T-helper 17 cell (primary cell): ENCODE results near the gene ZFHX3. TPM values are rescaled to one million over a fixed set of nuclear protein-coding genes. Genes with fewer than 3 reads are reported as not detected.

Experiments used
- ATAC-seq: fragments of 150-1000 bp; cut with Tn5 transposase; 2 replicates; pipeline ENCODE4 v1.10.0; 2021; ENCODE audit warnings: mild to moderate bottlenecking, moderate library complexity
- DNase-seq, 3 donors: peaks; one replicate each; pipeline versions ENCODE4 v3.0.0 to v3.0.0-alpha.2; 2020 to 2021
- H3K9me3 ChIP-seq: one replicate; pipeline ENCODE4 v1.7.0; 2013; ENCODE audit warnings: low read length, mild to moderate bottlenecking; ENCODE audit not compliant: control insufficient read depth, poor library complexity, severe bottlenecking
- H3K27ac Mint-ChIP-seq: one replicate; pipeline ENCODE4 v1.8.0; 2022; ENCODE audit warnings: mild to moderate bottlenecking, moderate library complexity, mixed read lengths
- H3K27me3 Mint-ChIP-seq: one replicate; pipeline ENCODE4 v1.8.0; 2022; ENCODE audit warnings: mixed read lengths
- H3K36me3 Mint-ChIP-seq: one replicate; pipeline ENCODE4 v1.8.0; 2022; ENCODE audit warnings: low read depth, mixed read lengths
- H3K4me1 Mint-ChIP-seq: one replicate; pipeline ENCODE4 v1.8.0; 2022; ENCODE audit warnings: mild to moderate bottlenecking, mixed read lengths
- H3K4me3 Mint-ChIP-seq: one replicate; pipeline ENCODE4 v1.8.0; 2022; ENCODE audit warnings: mild to moderate bottlenecking, moderate library complexity, mixed read lengths
- total RNA-seq, 4 donors: library from RNA in 2 of 4; stranded (reverse) in 2 of 4; gene quantifications; one replicate each; pipeline ENCODE4 v1.2.3 and lab custom pipeline; 2022 to 2026

ZFHX3 gene
- total RNA-seq, 2 donors from 2014 or later = 0.94 to 2.2 TPM

- DNase-seq = no peak
- Mint-ChIP-seq H3K4me3 (no peak overlapping the region), H3K27me3 (no peaks in the 10 kb centered on the region), H3K27ac (no peak overlapping the region), H3K36me3 (no peaks in the 10 kb centered on the region), H3K4me1 (no peaks in the 10 kb centered on the region)
- no peak for ATAC-seq
- H3K9me3 ChIP-seq = no peaks in the 10 kb centered on the region
Observed at GRCh38 chr16:72825912-72826621, 221.9 kb downstream of the ZFHX3 start.

- H3K36me3 Mint-ChIP-seq = no peaks in the 10 kb centered on the region
- no peaks in the 10 kb centered on the region for H3K9me3 ChIP-seq
- ATAC-seq (no peak), DNase-seq (no peak)
- H3K4me1 Mint-ChIP-seq = no peaks in the 10 kb centered on the region
- no peaks in the 10 kb centered on the region for H3K27me3 Mint-ChIP-seq
- H3K27ac Mint-ChIP-seq = no peak overlapping the region
- H3K4me3 Mint-ChIP-seq = no peak overlapping the region
Observed at GRCh38 chr16:72824761-72825160, 223.2 kb downstream of the ZFHX3 start.

GRCh38 chr16:72824027-72824426, 223.9 kb downstream of the ZFHX3 start:
- Mint-ChIP-seq H3K4me1 (no peaks in the 10 kb centered on the region), H3K27me3 (no peaks in the 10 kb centered on the region), H3K27ac (no peak overlapping the region), H3K36me3 (no peaks in the 10 kb centered on the region), H3K4me3 (no peak overlapping the region)
- no peak for DNase-seq
- ATAC-seq = no peak
- no peaks in the 10 kb centered on the region for H3K9me3 ChIP-seq

GRCh38 chr16:72821185-72821950, 226.6 kb downstream of the ZFHX3 start:
- DNase-seq (no peak), ATAC-seq (no peak)
- Mint-ChIP-seq H3K27ac (no peak overlapping the region), H3K4me1 (no peaks in the 10 kb centered on the region), H3K27me3 (peaks cover 8% of the 10 kb centered on the region), H3K4me3 (no peak overlapping the region), H3K36me3 (no peaks in the 10 kb centered on the region)
- H3K9me3 ChIP-seq = no peaks in the 10 kb centered on the region

- H3K9me3 ChIP-seq = no peaks in the 10 kb centered on the region
- H3K4me3 Mint-ChIP-seq = no peak overlapping the region
- H3K27ac Mint-ChIP-seq = no peak overlapping the region
- DNase-seq = no peak
- no peaks in the 10 kb centered on the region for H3K36me3 Mint-ChIP-seq
- no peaks in the 10 kb centered on the region for H3K4me1 Mint-ChIP-seq
- no peak for ATAC-seq
- peaks cover 8% of the 10 kb centered on the region for H3K27me3 Mint-ChIP-seq
Observed at GRCh38 chr16:72819345-72819744, 228.6 kb downstream of the ZFHX3 start.

- ATAC-seq (no peak), DNase-seq (no peak)
- H3K9me3 ChIP-seq = no peaks in the 10 kb centered on the region
- Mint-ChIP-seq H3K27me3 (peaks cover 8% of the 10 kb centered on the region), H3K4me3 (no peak overlapping the region), H3K27ac (no peak overlapping the region), H3K4me1 (no peaks in the 10 kb centered on the region), H3K36me3 (no peaks in the 10 kb centered on the region)
Observed at GRCh38 chr16:72818236-72818845, 229.6 kb downstream of the ZFHX3 start.

- ATAC-seq (no peak), DNase-seq (no peak)
- no peaks in the 10 kb centered on the region for H3K9me3 ChIP-seq
- no peak overlapping the region for H3K4me3 Mint-ChIP-seq
- no peaks in the 10 kb centered on the region for H3K36me3 Mint-ChIP-seq
- peaks cover 8% of the 10 kb centered on the region for H3K27me3 Mint-ChIP-seq
- H3K27ac Mint-ChIP-seq = no peak overlapping the region
- no peaks in the 10 kb centered on the region for H3K4me1 Mint-ChIP-seq
Observed at GRCh38 chr16:72815348-72816318, 232.3 kb downstream of the ZFHX3 start.

GRCh38 chr16:72814226-72814625, 233.7 kb downstream of the ZFHX3 start:
- H3K36me3 Mint-ChIP-seq = no peaks in the 10 kb centered on the region
- peaks cover 8% of the 10 kb centered on the region for H3K27me3 Mint-ChIP-seq
- H3K4me3 Mint-ChIP-seq = no peak overlapping the region
- no peak overlapping the region for H3K27ac Mint-ChIP-seq
- H3K9me3 ChIP-seq = no peaks in the 10 kb centered on the region
- DNase-seq = no peak
- ATAC-seq = no peak
- no peaks in the 10 kb centered on the region for H3K4me1 Mint-ChIP-seq

- H3K4me3 Mint-ChIP-seq = no peak overlapping the region
- no peak overlapping the region for H3K27ac Mint-ChIP-seq
- no peak for DNase-seq
- H3K4me1 Mint-ChIP-seq = no peaks in the 10 kb centered on the region
- no peak for ATAC-seq
- H3K27me3 Mint-ChIP-seq = peaks cover 4% of the 10 kb centered on the region
- H3K9me3 ChIP-seq = no peaks in the 10 kb centered on the region
- no peaks in the 10 kb centered on the region for H3K36me3 Mint-ChIP-seq
Observed at GRCh38 chr16:72812672-72813071, 235.3 kb downstream of the ZFHX3 start.

GRCh38 chr16:72811876-72812275, 236.1 kb downstream of the ZFHX3 start:
- Mint-ChIP-seq H3K4me1 (peaks cover 2% of the 10 kb centered on the region), H3K27ac (no peak overlapping the region), H3K36me3 (no peaks in the 10 kb centered on the region), H3K27me3 (no peaks in the 10 kb centered on the region), H3K4me3 (no peak overlapping the region)
- no peaks in the 10 kb centered on the region for H3K9me3 ChIP-seq
- no peak for DNase-seq
- no peak for ATAC-seq

- Mint-ChIP-seq H3K27me3 (no peaks in the 10 kb centered on the region), H3K27ac (no peak overlapping the region), H3K4me1 (peaks cover 2% of the 10 kb centered on the region), H3K36me3 (no peaks in the 10 kb centered on the region), H3K4me3 (no peak overlapping the region)
- H3K9me3 ChIP-seq = no peaks in the 10 kb centered on the region
- ATAC-seq = no peak
- no peak for DNase-seq
Observed at GRCh38 chr16:72811188-72811720, 236.7 kb downstream of the ZFHX3 start.

- H3K27ac Mint-ChIP-seq = no peak overlapping the region
- H3K4me1 Mint-ChIP-seq = peaks cover 2% of the 10 kb centered on the region
- H3K9me3 ChIP-seq = no peaks in the 10 kb centered on the region
- no peaks in the 10 kb centered on the region for H3K27me3 Mint-ChIP-seq
- no peak overlapping the region for H3K4me3 Mint-ChIP-seq
- ATAC-seq = no peak
- no peak for DNase-seq
- H3K36me3 Mint-ChIP-seq = no peaks in the 10 kb centered on the region
Observed at GRCh38 chr16:72810480-72810879, 237.4 kb downstream of the ZFHX3 start.
